ENCODE data around the gene CCZ1B.
"Not testable (repeated sequence)": the region's sequence is repeated elsewhere in the genome, so short reads cannot be mapped to it uniquely, and the experiment has no call there.

CCZ1B gene

DNA sequence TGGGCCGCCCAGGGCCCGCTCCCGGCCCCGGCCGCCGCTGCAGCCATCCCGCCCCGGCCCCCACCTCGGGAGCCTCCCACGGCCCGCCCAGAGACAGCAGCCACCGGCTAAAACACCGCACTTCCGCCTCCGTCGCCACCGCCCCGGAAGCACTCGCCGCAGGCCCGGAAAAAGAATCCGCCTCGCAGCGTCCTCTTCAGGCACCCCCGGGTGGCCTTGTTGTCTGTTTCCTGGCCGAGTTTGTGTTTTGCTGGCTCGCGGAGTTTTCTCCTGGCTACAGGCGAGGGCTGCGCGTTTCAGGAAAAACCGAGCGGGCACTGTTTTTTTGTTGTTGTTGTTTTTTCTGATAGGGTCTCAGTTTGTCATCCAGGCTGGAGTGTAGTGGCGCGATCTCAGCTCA, at the start of gene CCZ1B:
Gene CCZ1B (minus strand): TSS at position 125 of the 400 bp plus-strand sequence. CDS start 78 bp downstream, at position 47.
- peak; percentile 89 for DNase-seq

GRCh38 chr7:6875022-6875421, 48.9 kb upstream of the CCZ1B start:
- not testable (repeated sequence) for DNase-seq

DNA sequence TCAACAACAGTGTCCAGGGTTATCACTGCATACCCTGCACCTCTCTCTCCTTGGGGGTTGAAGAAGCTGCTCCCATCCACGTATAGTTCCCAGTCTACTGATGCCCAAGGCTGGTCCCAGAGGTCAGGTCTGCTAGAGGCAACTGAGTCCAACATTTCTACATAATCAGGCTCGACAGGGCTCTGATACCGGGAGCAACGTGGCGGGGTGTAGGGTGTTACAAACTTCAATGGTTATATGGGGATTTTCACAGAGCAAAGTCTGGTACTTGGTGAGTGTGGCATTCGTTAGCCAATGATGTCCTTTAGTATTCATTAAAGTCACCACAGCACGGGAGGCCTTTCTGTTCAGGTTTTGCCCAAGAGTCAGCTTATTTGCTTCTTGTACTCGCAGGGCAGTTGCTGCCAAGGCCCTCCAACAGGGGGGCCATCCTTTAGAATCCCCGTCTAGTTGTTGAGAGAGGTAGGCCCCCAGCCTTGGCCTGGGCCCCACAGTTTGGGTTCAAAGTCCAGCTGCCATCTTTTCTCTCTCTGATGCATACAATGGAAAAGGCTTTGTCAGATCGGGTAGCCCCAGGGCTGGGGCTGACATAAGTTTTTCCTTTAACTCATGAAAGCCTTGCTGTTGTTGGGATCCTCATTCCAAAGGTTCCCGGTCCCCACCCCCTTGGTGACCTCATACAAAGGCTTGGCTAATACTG, 46.3 kb upstream of the CCZ1B start:
- DNase-seq: not testable (repeated sequence)

GRCh38 chr7:6871421-6872144, 45.5 kb upstream of the CCZ1B start:
- DNase-seq: not testable (repeated sequence)

DNA sequence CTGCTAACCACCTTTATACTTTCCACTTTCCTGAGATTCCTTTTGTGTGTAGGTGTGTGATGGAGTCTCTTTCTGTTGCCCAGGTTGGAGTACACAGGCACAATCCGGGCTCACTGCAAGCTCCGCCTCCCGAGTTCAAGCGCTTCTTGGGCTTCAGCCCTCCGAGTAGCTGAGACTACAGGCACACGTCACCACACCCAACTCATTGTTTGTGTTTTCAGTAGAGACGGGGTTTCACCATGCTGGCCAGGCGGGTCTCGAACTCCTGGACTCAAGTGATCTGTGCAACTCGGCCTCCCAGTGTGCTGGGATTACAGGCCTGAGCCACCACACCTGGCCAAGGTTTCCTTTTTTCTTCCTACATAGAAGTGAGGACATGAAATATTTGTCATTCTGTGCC, 38.7 kb upstream of the CCZ1B start:
- DNase-seq: not testable (repeated sequence)

- not testable (repeated sequence) for DNase-seq
These were observed 38.1 kb upstream of the CCZ1B start for GRCh38 chr7:6864188-6864587.

- not testable (repeated sequence) for DNase-seq
These were observed 36.8 kb upstream of the CCZ1B start for GRCh38 chr7:6862876-6863275.

GRCh38 chr7:6857721-6858314, 31.7 kb upstream of the CCZ1B start:
- DNase-seq: peak; percentile 46

- peak; percentile 0 for DNase-seq
These were observed 29.6 kb upstream of the CCZ1B start for GRCh38 chr7:6855563-6856131.

DNA sequence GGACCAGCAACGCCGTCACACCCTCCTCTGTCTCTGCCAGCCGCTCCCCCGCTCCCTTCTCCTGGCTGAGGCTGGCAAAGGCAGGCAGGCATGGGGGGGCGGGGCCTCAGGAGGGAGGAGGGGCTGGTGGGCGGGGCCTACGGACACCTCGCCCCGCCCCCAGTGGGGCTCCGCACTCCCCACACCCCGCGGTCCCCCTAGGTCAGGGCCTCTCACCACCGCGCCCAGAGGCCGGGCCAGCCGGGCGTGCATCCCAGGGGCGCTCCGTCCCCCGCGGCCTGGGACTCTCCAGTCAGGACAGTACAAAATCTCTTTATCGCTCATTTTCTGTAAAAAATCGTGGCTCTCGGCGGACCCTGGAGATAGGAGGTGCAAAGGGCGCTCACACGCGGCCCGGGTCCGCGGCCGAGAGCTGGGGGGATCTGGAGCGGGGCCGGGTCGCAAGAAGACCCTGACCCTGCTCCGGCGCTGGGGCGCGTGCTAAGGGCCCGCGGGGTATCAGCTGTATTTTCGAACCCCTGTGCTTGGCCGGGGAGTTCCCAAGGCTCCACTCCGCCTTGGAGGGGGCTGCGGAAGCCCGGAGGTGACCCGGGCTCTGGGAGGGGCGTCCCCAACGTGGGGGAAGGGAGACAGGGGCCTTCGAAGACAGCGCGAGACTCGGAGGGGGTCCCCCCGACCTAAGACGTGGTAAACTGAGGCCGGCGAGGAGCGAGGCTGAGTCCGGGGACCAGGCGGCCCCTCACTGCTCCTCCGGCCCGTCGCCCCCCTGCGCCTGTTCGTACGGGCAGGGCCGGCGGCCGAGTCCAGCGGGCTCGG, 28.9 kb upstream of the CCZ1B start:
- DNase-seq: not testable (repeated sequence)

DNA sequence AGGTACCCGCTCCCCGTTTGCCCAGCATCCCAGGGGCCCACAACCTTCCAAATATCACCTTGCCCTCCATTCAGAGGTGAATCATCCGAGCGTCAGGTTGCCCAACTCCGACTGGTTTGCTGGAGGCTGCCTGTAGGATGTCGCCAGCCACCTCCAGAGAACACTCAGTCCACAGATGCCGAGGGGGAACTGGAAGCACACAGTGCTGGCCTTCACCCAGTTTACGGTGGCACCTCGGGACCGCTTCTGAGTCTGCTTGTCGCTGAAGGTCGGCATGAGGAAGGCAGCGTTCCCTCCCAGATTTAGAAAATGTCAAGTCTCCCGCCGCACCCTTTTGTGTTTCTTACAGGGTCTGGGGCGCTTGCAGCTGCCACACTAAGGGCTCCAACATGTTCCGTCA, 27.6 kb upstream of the CCZ1B start:
- DNase-seq: not testable (repeated sequence)

DNA sequence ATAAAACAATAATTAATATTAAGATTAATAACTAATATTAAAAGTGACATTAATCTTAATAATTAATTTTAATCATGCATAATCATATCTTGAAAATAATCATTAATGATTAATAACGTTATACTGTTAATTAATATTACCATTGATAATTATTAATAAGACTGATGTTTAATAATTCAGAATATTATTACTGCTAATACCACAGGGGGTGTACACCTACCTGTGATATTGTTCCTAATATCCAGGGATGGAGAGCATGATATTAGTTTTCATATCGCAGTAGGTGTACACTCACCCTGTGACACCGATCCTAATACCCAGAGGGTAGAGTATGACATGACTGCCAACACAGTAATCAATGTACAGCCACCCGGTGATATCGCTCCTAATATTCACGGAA, 23.1 kb upstream of the CCZ1B start:
- not testable (repeated sequence) for DNase-seq

DNA sequence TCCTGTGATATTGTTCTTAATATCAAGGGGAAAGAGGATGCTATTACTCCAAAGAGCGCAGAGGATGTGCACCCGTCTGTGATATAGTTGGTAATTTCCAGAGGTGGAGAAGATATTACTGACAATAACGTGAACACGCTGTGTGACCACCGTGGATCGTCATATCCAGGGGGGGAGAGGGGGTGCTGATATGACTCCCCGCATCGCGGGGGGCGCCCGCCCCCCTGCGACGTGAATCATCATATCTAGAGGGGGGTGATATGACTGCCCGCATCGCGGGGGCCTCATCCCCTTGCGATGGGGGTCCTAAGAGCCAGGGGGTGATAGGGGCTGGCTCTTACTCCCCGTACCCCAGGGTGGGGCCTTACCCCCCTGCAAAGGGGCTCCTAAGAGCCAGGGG, 21.7 kb upstream of the CCZ1B start:
- not testable (repeated sequence) for DNase-seq

DNA sequence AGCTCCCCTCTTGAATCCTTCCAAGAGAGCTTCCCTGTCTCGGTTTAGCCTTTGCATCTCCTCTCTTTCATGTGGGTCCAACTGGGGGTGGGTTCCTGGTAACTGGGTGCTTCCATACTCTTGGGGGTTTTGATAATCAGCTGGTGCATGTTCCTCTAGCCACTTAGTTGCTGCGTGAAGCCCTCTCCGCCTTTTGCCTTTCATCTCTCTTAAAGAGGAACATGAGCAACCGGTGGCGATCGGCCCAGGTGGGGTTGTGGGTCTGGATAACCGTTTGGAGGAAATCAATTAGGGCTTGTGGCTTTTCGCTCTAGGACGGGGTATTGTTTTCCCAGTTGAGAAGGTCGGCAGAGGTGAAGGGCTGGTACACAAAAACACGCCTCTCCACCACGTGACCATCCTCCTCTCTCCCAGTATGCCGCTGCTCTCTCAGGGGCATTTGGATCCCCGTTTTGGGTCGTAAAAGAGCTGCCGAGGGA, 19.9 kb upstream of the CCZ1B start:
- not testable (repeated sequence) for DNase-seq

DNA sequence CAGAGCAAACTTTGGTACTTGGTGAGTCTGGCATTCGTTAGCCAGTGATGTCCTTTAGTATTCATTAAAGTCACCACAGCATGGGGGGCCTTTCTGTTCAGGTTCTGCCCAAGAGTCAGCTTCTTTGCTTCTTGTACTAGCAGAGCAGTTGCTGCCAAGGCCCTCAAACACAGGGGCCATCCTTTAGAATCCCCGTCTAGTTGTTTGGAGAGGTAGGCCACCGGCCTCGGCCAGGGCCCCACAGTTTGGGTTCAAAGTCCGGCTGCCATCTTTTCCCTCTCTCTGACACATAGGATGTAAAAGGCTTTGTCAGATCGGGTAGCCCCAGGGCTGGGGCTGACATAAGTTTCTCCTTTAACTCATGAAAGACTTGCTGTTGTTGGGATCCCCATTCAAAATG, 17.6 kb upstream of the CCZ1B start:
- DNase-seq: not testable (repeated sequence)

- DNase-seq: not testable (repeated sequence)
These were observed 17.0 kb upstream of the CCZ1B start for GRCh38 chr7:6843092-6843491.

- DNase-seq: not testable (repeated sequence)
These were observed 16.3 kb upstream of the CCZ1B start for GRCh38 chr7:6842278-6842921.

- not testable (repeated sequence) for DNase-seq
These were observed 11.0 kb upstream of the CCZ1B start for GRCh38 chr7:6837081-6837480.

DNA sequence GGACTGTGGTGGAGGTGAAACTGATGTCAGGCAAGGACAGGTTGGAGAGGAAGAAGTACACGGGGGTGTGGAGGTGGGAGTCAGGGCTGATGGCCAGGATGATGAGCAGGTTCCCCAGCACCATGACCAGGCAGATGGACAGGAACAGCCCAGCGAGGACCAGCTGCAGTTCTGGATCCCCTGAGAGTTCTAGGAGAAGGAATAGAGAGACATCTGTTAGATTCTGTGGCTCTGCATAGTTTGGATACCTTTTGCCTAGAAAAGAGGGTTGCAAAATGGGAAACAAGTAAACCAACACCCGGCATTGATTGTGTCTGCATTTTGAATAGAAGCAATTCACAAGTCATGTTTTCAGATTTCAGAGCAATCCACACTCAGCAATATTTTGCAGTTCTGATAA, 9.4 kb upstream of the CCZ1B start:
- DNase-seq: not testable (repeated sequence)

GRCh38 chr7:6833636-6834035, 7.6 kb upstream of the CCZ1B start:
- DNase-seq: no peak

- DNase-seq: no peak
These were observed 5.1 kb upstream of the CCZ1B start for GRCh38 chr7:6831018-6831725.
